Stimulated activated CD8-positive, alpha-beta memory T cell treated with anti-CD3 and anti-CD28 coated beads, Interleukin-7, amount 100 ng/mL, for 1 hour (primary cell): ENCODE results near the gene HACE1.
A peak's percentile ranks its signal among the peaks of the same experiment; 100 is the strongest.
"Not testable (repeated sequence)": the region's sequence is repeated elsewhere in the genome, so short reads cannot be mapped to it uniquely, and the experiment has no call there.

Source experiments
- DNase-seq, 2 donors: peaks; one replicate each; pipeline ENCODE4 v3.0.0-alpha.2; 2020; ENCODE audit warnings: low read depth in 2 of 2

HACE1 gene, protein sequence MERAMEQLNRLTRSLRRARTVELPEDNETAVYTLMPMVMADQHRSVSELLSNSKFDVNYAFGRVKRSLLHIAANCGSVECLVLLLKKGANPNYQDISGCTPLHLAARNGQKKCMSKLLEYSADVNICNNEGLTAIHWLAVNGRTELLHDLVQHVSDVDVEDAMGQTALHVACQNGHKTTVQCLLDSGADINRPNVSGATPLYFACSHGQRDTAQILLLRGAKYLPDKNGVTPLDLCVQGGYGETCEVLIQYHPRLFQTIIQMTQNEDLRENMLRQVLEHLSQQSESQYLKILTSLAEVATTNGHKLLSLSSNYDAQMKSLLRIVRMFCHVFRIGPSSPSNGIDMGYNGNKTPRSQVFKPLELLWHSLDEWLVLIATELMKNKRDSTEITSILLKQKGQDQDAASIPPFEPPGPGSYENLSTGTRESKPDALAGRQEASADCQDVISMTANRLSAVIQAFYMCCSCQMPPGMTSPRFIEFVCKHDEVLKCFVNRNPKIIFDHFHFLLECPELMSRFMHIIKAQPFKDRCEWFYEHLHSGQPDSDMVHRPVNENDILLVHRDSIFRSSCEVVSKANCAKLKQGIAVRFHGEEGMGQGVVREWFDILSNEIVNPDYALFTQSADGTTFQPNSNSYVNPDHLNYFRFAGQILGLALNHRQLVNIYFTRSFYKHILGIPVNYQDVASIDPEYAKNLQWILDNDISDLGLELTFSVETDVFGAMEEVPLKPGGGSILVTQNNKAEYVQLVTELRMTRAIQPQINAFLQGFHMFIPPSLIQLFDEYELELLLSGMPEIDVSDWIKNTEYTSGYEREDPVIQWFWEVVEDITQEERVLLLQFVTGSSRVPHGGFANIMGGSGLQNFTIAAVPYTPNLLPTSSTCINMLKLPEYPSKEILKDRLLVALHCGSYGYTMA

DNA sequence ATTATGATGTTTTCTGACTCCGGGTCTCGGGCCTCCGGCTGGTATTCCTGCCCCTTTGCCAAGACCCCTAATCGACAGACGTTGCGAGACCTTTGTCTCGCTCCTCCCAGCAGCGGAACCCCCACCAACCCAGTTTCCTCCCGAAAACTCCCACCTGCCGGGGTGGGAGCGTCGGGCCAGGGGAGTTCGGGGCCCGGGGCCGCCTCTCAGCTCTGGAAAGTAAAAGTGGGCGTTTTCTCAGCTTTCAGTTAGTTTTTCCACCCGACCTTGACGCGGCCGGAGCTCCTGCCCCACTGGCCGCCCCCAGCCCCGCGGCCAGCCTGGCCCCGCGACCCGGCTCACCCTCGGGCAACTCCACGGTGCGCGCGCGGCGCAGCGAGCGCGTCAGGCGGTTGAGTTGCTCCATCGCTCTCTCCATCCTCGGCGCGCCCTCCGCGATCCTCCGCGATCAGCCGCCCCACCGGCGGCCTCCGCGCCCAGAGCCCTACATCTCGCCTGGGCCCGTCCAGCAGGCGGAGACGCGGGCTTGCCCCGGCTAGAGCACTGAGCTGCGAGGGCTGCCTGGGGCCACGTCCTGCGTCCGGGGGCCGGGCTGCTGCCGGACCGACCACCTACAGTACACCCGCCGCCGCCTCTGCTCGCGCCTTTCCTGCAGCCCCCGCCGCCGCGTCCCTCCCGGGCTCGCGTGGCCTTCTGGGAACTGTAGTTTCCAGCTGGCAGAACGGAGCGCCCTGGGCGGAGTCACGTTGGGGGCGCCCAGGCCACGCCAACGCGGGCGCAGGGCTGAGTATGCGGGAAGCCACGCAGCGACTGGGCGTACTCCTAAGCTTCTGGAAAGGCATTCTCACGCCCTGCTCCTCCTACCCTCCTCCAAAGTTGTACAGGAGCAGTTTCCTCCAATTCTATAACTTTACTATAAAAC, at the start of gene HACE1:
Gene HACE1, minus strand, starts transcription at position 695 of the 922 bp plus-strand sequence. Its CDS starts 277 bp downstream, at position 418.
- peak; percentile 71 to 75 for DNase-seq

- no peak for DNase-seq
Observed at GRCh38 chr6:104908888-104909525, 49.3 kb upstream of the HACE1 start.

DNA sequence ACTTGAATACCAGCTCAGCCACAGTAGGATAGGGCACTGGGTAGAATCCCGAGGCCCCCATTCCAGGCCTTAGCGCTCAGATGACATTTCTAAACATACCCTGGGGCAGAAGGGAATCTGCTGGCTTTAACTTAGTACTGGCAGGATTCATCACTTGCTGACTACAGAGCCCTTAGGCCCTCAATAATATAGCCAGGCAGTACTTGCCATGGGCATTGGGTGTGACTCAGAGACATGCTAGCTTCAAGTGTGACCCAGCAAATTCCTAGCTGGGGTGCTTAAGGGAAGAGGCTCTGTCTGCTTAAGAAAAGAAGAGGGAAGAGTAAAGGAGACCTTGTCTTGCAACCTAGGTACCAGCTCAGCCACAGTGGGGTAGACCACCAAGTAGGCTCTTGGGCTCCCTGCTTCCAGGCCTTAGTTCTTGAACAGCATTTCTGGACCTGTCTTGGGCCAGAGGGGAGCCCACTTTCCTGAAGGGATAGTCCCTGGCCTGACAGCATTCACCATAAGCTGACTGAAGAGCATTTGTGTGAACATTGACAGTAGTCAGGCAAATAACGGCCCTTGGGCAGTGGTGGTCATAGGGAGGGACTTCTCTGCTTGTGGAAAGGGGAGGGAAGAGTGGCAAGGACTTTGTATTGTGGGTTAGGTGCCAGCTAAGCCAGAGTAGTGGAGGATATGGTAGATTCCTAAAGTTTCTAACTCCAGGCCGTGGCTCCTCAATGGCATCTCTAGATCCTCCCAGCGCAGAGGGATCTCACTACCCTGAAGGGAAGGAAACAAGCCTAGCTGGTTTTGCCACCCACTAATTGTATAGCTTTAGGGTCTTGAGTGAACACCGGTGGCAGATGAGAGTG, 48.5 kb upstream of the HACE1 start:
- DNase-seq = no peak

DNA sequence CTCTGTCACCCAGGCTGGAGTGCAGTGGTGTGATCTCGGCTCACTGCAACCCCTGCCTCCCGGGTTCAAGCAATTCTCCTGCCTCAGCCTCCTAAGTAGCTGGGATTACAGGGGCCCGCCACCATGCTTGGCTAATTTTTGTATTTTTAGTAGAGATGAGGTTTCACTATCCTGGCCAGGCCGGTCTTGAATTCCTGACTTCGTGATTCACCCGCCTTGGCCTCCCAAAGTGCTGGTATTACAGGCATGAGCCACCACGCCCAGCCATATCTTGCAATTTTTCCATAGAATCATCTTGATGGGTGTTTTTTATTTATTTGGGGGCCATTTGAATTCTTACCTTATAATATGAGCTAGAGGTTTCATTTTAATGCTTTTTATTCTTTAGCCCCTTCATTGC, 39.2 kb upstream of the HACE1 start:
- DNase-seq = not testable (repeated sequence)

- no peak for DNase-seq
Observed at GRCh38 chr6:104896914-104897313, 37.2 kb upstream of the HACE1 start.

GRCh38 chr6:104888066-104888465, 28.3 kb upstream of the HACE1 start:
- DNase-seq = no peak

- DNase-seq = no peak
Observed at GRCh38 chr6:104887350-104887749, 27.6 kb upstream of the HACE1 start.

DNA sequence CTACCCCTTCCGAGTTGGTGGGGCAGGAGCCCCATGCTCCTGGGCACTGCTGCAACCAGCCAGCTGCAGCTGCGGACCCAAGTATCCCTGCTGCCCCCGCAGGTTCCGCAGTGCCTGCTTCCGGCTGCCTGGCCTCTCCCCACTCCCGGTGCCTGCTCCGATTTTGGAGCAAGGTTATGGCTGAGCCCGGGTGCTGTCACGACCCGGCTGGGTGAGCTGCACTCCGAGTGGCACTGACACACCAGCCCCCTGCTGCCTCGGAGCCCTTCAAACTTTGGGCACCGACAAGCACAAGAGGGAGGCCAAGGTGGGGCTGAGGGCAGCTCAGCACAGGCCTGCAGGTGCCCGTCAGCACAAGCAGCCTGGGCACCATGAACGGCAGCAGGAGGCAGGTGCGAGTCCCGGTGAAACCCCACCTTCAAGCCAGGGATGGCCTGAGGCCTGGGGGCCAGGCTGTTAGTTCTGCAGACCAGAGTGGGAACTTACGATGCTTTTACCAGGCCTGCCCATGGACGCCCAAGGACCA, 25.9 kb upstream of the HACE1 start:
- no peak for DNase-seq

GRCh38 chr6:104884867-104885517, 25.3 kb upstream of the HACE1 start:
- DNase-seq = no peak

- DNase-seq = no peak
Observed at GRCh38 chr6:104881964-104882668, 22.4 kb upstream of the HACE1 start.

DNA sequence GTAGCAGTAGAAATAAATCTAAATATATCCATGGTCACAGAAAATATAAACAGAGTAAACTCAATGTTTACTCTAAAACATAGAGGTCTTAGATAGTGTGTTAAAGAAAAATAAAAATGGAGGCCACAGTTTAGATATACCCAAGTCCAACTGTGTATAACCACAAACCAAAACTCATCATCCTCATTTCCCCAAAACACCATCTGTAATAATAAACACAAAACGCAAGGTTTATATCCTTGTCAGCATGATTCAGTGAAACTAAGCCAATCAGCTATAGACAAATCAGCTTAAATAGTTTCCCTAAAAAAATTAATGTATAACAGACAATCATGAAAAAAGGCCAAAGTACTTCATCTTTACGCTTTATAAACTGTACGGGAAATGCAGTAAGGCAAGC, 2.7 kb upstream of the HACE1 start:
- DNase-seq = no peak

GRCh38 chr6:104860221-104860620, 502 bp upstream of the HACE1 start:
- no peak for DNase-seq

DNA sequence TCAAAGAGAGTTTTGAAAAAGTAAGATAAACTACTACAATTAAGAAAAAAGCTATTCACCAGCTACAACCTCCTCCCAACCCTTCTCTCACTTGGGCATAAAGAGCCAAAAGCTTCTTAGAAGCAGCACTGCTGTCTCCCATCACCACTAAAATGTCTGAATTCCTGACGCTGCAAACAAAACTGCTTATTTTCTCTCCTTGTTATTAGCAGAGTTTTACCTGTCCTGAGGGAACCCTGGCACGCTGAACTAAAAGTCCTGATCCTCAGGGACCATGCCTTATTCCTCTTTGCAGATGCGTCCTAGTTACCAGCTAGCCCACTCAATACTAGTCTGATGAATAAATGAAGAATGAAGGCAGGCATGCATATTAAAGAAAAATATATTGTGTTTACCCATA, 1.1 kb downstream of the HACE1 start:
- no peak for DNase-seq

- DNase-seq = no peak
Observed at GRCh38 chr6:104855507-104855906, 4.2 kb downstream of the HACE1 start.

DNA sequence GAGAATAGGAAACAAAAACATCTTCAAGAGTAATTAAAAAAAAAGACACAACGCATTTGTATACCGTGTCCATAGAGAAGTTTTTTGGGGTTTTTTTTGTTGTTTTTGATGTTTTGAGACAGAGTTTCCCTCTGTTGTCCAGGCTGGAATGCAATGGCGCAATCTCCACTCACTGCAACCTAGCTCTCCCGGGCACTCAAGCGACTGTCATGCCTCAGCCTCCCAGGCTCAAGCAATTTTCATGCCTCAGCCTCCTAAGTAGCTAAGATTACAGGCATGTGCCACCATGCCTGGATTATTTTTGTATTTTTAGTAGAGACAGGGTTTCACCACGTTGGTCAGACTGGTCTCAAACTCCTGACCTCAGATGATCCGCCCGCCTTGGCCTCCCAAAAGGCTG, 12.0 kb downstream of the HACE1 start:
- DNase-seq = not testable (repeated sequence)

GRCh38 chr6:104843229-104843628, 16.5 kb downstream of the HACE1 start:
- no peak for DNase-seq

- no peak for DNase-seq
Observed at GRCh38 chr6:104837158-104837557, 22.6 kb downstream of the HACE1 start.

DNA sequence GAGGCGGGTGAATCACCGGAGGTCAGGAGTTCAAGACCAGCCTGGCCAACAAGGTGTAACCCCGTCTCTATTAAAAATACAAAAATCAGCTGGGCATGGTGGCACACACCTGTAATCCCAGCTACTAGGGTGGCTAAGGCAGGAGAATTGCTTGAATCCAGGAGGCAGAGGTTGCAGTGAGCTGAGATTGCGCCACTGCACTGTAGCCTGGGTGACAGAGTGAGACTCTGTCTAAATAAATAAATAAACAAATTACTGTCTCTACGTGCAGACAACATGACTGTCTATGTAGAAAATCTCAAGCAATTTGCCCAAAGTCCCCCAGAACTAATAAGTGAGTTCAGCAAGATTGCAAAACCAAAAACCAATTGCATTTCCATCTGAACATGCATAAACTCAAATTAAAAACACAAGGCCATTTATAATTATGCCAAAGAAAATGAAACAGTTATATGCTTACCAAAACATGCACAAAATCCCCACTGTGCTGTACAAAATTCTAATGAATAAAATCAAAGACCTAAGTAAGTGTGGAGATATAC, 23.2 kb downstream of the HACE1 start:
- not testable (repeated sequence) for DNase-seq
